C4-2B (cell line): ENCODE measurements around the gene MORC3.

ENCODE experiments used
- ZFX ChIP-seq: fragments of 450-650 bp; IDR thresholded peaks from 2 replicates; pipeline ENCODE4 v1.6.1; 2017
- TF ChIP-seq, protein P1 (sequence below): fragments of 450-650 bp; conservative IDR thresholded peaks from 2 replicates; pipeline ENCODE4 v1.5.1; 2017; ENCODE audit warnings: mild to moderate bottlenecking

GRCh38 chr21:36396325-36396724 is 76.3 kb downstream of the MORC3 start:
- TF ChIP-seq, protein P1, sequence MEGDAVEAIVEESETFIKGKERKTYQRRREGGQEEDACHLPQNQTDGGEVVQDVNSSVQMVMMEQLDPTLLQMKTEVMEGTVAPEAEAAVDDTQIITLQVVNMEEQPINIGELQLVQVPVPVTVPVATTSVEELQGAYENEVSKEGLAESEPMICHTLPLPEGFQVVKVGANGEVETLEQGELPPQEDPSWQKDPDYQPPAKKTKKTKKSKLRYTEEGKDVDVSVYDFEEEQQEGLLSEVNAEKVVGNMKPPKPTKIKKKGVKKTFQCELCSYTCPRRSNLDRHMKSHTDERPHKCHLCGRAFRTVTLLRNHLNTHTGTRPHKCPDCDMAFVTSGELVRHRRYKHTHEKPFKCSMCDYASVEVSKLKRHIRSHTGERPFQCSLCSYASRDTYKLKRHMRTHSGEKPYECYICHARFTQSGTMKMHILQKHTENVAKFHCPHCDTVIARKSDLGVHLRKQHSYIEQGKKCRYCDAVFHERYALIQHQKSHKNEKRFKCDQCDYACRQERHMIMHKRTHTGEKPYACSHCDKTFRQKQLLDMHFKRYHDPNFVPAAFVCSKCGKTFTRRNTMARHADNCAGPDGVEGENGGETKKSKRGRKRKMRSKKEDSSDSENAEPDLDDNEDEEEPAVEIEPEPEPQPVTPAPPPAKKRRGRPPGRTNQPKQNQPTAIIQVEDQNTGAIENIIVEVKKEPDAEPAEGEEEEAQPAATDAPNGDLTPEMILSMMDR: no peak
- no peak for TF ChIP-seq ZFX
